ENCODE measurements around the gene DHX40.
"Not testable (repeated sequence)": the region's sequence is repeated elsewhere in the genome, so short reads cannot be mapped to it uniquely, and the experiment has no call there.

Gene DHX40

GRCh38 chr17:59565171-59565958, at the start of gene DHX40:
Gene DHX40 (plus strand): TSS chr17:59565610. CDS start chr17:59565672, 62 bp downstream.
- DNase-seq (ENCODE audit: low read depth): peak; percentile 91

GRCh38 chr17:59516451-59516850, 49.0 kb upstream of the DHX40 start:
- no peak for DNase-seq (ENCODE audit: low read depth)

GRCh38 chr17:59519132-59519531, 46.3 kb upstream of the DHX40 start:
- no peak for DNase-seq (ENCODE audit: low read depth)

GRCh38 chr17:59520251-59520650, 45.2 kb upstream of the DHX40 start:
- no peak for DNase-seq (ENCODE audit: low read depth)

- peak; percentile 33 for DNase-seq (ENCODE audit: low read depth)
These were observed 43.8 kb upstream of the DHX40 start for GRCh38 chr17:59521465-59522126.

- DNase-seq (ENCODE audit: low read depth): not testable (repeated sequence)
These were observed 40.5 kb upstream of the DHX40 start for GRCh38 chr17:59524930-59525329.

GRCh38 chr17:59525668-59526067, 39.7 kb upstream of the DHX40 start:
- no peak for DNase-seq (ENCODE audit: low read depth)

- no peak for DNase-seq (ENCODE audit: low read depth)
These were observed 39.0 kb upstream of the DHX40 start for GRCh38 chr17:59526451-59526850.

GRCh38 chr17:59527325-59527917, 38.0 kb upstream of the DHX40 start:
- DNase-seq (ENCODE audit: low read depth): no peak

GRCh38 chr17:59527931-59528330, 37.5 kb upstream of the DHX40 start:
- no peak for DNase-seq (ENCODE audit: low read depth)

GRCh38 chr17:59530531-59530930, 34.9 kb upstream of the DHX40 start:
- DNase-seq (ENCODE audit: low read depth): no peak

GRCh38 chr17:59533694-59534093, 31.7 kb upstream of the DHX40 start:
- DNase-seq (ENCODE audit: low read depth): no peak

- no peak for DNase-seq (ENCODE audit: low read depth)
These were observed 30.8 kb upstream of the DHX40 start for GRCh38 chr17:59534583-59534982.

GRCh38 chr17:59538195-59538909, 27.1 kb upstream of the DHX40 start:
- DNase-seq (ENCODE audit: low read depth): no peak

- no peak for DNase-seq (ENCODE audit: low read depth)
These were observed 22.3 kb upstream of the DHX40 start for GRCh38 chr17:59542960-59543635.

GRCh38 chr17:59545942-59546341, 19.5 kb upstream of the DHX40 start:
- DNase-seq (ENCODE audit: low read depth): no peak

- no peak for DNase-seq (ENCODE audit: low read depth)
These were observed 18.1 kb upstream of the DHX40 start for GRCh38 chr17:59547131-59547915.

GRCh38 chr17:59548985-59549384, 16.4 kb upstream of the DHX40 start:
- not testable (repeated sequence) for DNase-seq (ENCODE audit: low read depth)

- DNase-seq (ENCODE audit: low read depth): no peak
These were observed 14.7 kb upstream of the DHX40 start for GRCh38 chr17:59550703-59551102.

- DNase-seq (ENCODE audit: low read depth): no peak
These were observed 7.4 kb upstream of the DHX40 start for GRCh38 chr17:59558039-59558438.

- no peak for DNase-seq (ENCODE audit: low read depth)
These were observed 6.5 kb upstream of the DHX40 start for GRCh38 chr17:59558953-59559352.
